Glutamatergic neuron (in vitro differentiated cells): ENCODE results near the gene NEK11. TPM values are rescaled to one million over a fixed set of nuclear protein-coding genes. Genes with fewer than 3 reads are reported as not detected.

ENCODE experiments used
- DNase-seq: peaks from one replicate; pipeline ENCODE4 v3.0.0; 2022
- H3K27ac Mint-ChIP-seq: one replicate; pipeline ENCODE4 v1.8.0; 2020; ENCODE audit warnings: mild to moderate bottlenecking, mixed read lengths, inconsistent platforms; ENCODE audit not compliant: unreplicated experiment
- H3K27me3 Mint-ChIP-seq: one replicate; pipeline ENCODE4 v1.8.0; 2020; ENCODE audit warnings: mild to moderate bottlenecking, moderate library complexity, mixed read lengths, inconsistent platforms; ENCODE audit not compliant: unreplicated experiment
- H3K36me3 Mint-ChIP-seq: one replicate; pipeline ENCODE4 v1.8.0; 2020; ENCODE audit warnings: mild to moderate bottlenecking, mixed read lengths, inconsistent platforms; ENCODE audit not compliant: unreplicated experiment
- H3K4me1 Mint-ChIP-seq: one replicate; pipeline ENCODE4 v1.8.0; 2020; ENCODE audit warnings: mild to moderate bottlenecking, low read depth, mixed read lengths, inconsistent platforms; ENCODE audit not compliant: unreplicated experiment
- H3K4me3 Mint-ChIP-seq: one replicate; pipeline ENCODE4 v1.8.0; 2020; ENCODE audit warnings: mild to moderate bottlenecking, mixed read lengths, inconsistent platforms; ENCODE audit not compliant: unreplicated experiment
- H3K9me3 Mint-ChIP-seq: one replicate; pipeline ENCODE4 v1.8.0; 2020; ENCODE audit warnings: mild to moderate bottlenecking, moderate library complexity, mixed read lengths, inconsistent platforms; ENCODE audit not compliant: unreplicated experiment
- total RNA-seq: library from RNA; stranded (reverse); fragmentation: NEBNext Ultra II Directional; extraction: Animal tissue kit (Norgen Biotek cat#: 25700); gene quantifications from one replicate; pipeline ENCODE4 v1.2.1, GENCODE V29; 2021; ENCODE audit not compliant: unreplicated experiment
- TF ChIP-seq, protein P1 (sequence below): fragments of 200-600 bp; sonication (generic); IDR thresholded peaks from one replicate; pipeline ENCODE4 v1.5.0; 2021; ENCODE audit not compliant: partially characterized antibody, unreplicated experiment

Gene NEK11
- total RNA-seq, 1 donor from 2014 or later, result 2.5 TPM

DNA sequence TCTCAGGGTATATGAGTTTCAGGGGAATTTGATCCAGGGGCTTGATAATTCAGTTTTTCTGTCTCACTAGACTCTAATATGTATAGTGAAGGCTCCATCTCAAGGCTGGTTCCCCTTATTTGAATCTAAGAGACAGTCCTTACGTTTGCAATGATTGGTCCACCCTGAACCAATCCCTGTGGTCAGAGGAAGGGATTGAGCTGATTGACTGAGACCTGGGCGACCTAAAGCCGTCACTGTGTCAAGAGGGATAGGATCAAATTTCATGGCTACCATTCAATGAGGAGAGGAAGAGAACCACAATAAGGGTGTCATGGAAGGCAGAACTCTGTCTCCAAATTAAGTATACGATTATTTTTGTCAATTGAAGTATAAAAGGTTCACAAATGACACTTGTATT is 371.2 kb downstream of the NEK11 start:
- Mint-ChIP-seq H3K4me1 (peaks cover 18% of the 10 kb centered on the region), H3K4me3 (no peak overlapping the region), H3K27ac (no peak overlapping the region), H3K27me3 (no peaks in the 10 kb centered on the region), H3K9me3 (peaks cover 1% of the 10 kb centered on the region), H3K36me3 (peaks cover 7% of the 10 kb centered on the region)
- DNase-seq, result no peak
- TF ChIP-seq, protein P1, sequence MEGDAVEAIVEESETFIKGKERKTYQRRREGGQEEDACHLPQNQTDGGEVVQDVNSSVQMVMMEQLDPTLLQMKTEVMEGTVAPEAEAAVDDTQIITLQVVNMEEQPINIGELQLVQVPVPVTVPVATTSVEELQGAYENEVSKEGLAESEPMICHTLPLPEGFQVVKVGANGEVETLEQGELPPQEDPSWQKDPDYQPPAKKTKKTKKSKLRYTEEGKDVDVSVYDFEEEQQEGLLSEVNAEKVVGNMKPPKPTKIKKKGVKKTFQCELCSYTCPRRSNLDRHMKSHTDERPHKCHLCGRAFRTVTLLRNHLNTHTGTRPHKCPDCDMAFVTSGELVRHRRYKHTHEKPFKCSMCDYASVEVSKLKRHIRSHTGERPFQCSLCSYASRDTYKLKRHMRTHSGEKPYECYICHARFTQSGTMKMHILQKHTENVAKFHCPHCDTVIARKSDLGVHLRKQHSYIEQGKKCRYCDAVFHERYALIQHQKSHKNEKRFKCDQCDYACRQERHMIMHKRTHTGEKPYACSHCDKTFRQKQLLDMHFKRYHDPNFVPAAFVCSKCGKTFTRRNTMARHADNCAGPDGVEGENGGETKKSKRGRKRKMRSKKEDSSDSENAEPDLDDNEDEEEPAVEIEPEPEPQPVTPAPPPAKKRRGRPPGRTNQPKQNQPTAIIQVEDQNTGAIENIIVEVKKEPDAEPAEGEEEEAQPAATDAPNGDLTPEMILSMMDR, result no peak

Other genes with a start within 250 kb of the NEK11 start
- gene ATP2C1, start 132.8 kb upstream of the NEK11 start, total RNA-seq, result 130 TPM
- gene ASTE1, start 52 bp upstream of the NEK11 start, total RNA-seq, result 5.8 TPM